Measurements from ENCODE around the gene CACNB2.
"Not testable (repeated sequence)": the region's sequence is repeated elsewhere in the genome, so short reads cannot be mapped to it uniquely, and the experiment has no call there.

CACNB2 gene

DNA sequence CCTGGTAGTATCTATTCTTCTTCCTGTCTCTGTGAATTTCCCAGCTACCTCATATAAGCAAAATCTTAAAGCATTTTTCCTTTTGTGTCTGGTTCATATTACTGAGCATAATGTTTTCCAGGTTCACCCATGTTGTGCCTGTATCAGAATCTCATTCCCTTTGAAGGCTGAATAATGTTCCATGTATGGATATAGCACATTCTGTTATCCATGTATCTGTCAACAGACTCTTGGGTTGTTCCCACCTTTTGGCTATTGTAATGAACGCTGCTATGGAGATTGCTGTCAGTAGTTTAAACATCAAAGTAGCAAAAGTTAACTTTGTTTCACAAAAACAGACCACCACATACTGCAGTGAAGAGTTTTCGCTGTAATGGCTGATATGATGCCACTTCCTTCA is 411.2 kb downstream of the CACNB2 start:
- no peak for DNase-seq (ENCODE audit: insufficient read length)
- no peak for FAIRE-seq
- TF ChIP-seq POLR2A (IDR thresholded peaks at IDR 0.05; ENCODE audit: low read depth, low read length) (no peak), POLR2AphosphoS5 (IDR thresholded peaks at IDR 0.05; ENCODE audit: low read depth, low read length) (no peak), TAF1 (IDR thresholded peaks at IDR 0.05; ENCODE audit: borderline replicate concordance, low read depth, low read length) (no peak)

DNA sequence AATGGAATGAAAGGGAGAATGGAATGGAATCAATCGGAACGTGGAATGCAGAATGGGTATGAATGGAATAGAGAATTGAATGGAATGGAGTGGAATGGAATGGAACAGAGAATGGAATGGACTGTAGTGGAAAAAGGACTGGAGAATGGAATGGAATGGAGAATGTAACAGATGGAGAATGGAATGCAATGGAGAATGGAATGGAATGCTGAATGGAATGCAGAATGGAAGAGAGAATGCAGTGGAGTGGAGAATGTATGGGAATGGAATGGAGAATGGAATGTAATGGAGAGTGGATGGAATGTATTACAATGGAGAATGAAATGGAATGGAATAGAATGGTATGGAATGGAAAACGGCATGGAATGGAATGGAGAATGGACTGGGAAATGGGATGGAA is 414.3 kb downstream of the CACNB2 start:
- TF ChIP-seq POLR2A (IDR thresholded peaks at IDR 0.05; ENCODE audit: low read depth, low read length) (no peak), POLR2AphosphoS5 (IDR thresholded peaks at IDR 0.05; ENCODE audit: low read depth, low read length) (no peak), TAF1 (IDR thresholded peaks at IDR 0.05; ENCODE audit: borderline replicate concordance, low read depth, low read length) (no peak)
- FAIRE-seq: no peak
- DNase-seq (ENCODE audit: insufficient read length): no peak

DNA sequence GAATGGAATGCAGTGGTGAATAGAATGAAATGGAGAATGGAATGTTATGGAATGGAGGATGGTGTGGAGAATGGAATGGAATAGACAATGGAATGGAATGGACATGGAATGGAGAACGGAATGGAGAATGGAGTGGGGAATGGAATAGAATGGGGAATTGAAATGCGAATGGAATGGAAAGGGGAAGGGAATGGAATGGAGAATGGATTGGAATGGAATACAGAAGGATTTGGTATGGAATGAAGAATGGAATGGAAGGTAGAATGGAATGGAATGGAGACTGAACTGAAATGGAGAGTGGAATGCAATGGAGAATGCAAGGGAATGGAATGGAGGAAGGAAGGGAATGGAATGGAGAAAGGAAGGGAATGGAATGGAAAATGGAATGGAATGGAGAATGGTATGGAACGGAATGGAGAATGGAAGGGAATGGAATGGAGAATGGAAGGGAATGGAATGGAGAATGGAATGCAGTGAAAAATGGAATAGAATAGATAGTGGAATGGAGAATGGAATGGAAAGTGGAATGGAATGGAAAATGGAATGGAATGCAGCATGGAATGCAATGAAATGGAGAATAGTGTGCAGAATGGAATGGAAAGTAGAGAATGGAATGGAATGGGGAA is 416.4 kb downstream of the CACNB2 start:
- TF ChIP-seq POLR2AphosphoS5 (IDR thresholded peaks at IDR 0.05; ENCODE audit: low read depth, low read length) (no peak), TAF1 (IDR thresholded peaks at IDR 0.05; ENCODE audit: borderline replicate concordance, low read depth, low read length) (no peak), POLR2A (IDR thresholded peaks at IDR 0.05; ENCODE audit: low read depth, low read length) (no peak)
- no peak for FAIRE-seq

DNA sequence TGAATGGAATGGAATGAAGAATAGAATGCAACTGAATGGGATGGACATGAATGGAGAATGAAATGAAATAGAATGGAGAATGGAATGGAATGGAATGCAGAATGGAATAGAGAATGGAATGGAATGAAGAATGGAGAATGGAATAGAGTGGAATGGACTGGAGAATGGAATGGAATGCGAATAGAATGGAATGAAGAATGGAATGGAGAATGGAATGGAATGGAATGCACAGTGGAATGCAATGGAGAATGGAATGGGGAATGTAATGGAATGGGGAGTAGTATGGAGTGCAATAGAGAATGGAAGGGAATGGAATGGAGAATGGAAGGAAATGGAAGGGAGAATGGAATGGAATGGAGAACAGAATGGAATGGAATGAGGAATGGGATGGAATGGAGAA is 417.7 kb downstream of the CACNB2 start:
- TF ChIP-seq TAF1 (IDR thresholded peaks at IDR 0.05; ENCODE audit: borderline replicate concordance, low read depth, low read length) (no peak), POLR2AphosphoS5 (IDR thresholded peaks at IDR 0.05; ENCODE audit: low read depth, low read length) (no peak), POLR2A (IDR thresholded peaks at IDR 0.05; ENCODE audit: low read depth, low read length) (no peak)
- FAIRE-seq (no peak), DNase-seq (ENCODE audit: insufficient read length) (no peak)

More for the DNA sequence above, 416.4 kb downstream of the CACNB2 start:
- no peak for DNase-seq (ENCODE audit: insufficient read length)

DNA sequence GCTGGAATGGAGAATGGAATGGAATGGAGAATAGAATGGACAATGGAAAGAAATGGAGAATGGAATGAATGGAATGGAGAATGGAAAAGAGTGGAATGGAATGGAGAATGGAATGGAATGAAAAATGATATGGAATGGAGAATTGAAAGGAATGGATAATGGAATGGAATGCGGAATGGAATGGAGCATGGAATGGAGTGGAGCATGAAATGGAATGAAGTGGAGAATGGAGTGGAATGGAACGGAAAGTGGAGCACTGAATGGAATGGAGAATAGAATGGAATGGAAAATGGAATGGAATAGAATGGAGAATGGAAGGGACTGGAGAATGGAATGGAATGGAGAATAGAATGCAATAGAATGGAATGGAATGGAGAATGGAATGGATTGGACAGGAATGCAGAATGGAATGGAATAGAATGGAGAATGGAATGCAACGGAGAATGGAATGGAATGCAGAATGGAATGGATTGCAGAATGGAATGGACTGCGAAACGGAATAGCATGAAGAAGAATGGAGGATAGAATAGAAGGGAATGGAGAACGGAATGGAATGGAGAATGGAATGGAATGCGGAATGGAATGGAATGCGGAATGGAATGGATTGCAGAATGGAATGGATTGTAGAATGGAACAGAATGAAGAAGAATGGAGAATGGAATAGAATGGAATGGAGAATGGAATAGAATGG is 421.8 kb downstream of the CACNB2 start:
- FAIRE-seq (no peak), DNase-seq (ENCODE audit: insufficient read length) (no peak)
- TF ChIP-seq TAF1 (IDR thresholded peaks at IDR 0.05; ENCODE audit: borderline replicate concordance, low read depth, low read length): no peak
- no peak for TF ChIP-seq POLR2AphosphoS5 (IDR thresholded peaks at IDR 0.05; ENCODE audit: low read depth, low read length)
- TF ChIP-seq POLR2A (IDR thresholded peaks at IDR 0.05; ENCODE audit: low read depth, low read length): no peak

DNA sequence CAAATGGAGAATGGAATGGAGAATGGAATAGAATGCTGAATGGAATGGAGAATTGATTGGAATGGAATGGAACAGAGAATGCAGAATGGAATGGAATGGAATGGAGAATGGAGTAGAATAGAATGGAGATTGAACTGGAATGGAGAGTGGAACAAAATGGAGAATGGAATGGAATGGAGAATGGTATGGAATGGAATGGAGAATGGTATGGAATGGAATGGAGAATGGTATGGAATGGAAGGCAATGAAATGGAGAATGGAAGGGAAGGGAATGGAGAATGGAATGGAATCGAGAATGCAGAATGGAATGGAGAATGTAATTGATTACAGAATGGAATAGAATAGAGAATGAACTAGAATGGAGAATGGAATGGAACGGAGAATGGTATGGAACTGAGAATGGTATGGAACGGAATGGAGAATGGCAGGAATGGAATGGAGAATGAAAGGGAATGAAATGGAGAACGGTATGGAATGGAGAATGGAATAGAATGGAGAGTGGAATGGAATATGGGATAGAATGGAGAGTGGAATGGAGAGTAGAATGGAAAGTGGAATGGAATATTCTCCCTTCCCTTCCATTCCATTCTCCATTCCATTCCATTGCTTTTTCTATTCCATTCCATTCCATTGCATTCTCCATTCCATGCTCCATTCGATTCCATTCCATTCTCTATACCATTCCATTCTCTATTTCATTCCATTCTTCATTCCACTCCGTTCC is 422.9 kb downstream of the CACNB2 start:
- TF ChIP-seq TAF1 (IDR thresholded peaks at IDR 0.05; ENCODE audit: borderline replicate concordance, low read depth, low read length) (no peak), POLR2A (IDR thresholded peaks at IDR 0.05; ENCODE audit: low read depth, low read length) (no peak), POLR2AphosphoS5 (IDR thresholded peaks at IDR 0.05; ENCODE audit: low read depth, low read length) (no peak)
- no peak for FAIRE-seq
- no peak for DNase-seq (ENCODE audit: insufficient read length)

DNA sequence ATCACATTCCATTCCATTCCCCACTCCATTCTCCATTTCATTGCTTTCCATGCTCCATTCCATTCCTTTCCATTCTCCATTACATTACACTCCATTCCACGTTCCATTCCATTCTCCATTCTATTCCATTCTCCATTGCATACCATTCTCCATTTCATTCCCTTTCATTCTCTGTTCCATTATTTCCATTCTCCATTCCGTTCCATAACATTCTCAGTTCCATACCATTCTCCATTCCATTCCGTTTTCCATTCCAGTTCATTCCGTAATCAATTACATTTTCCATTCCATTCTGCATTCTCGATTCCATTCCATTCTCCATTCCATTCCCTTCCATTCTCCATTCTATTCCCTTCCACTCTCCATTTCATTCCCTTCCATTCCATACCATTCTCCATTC is 424.8 kb downstream of the CACNB2 start:
- TF ChIP-seq POLR2A (IDR thresholded peaks at IDR 0.05; ENCODE audit: low read depth, low read length) (no peak), TAF1 (IDR thresholded peaks at IDR 0.05; ENCODE audit: borderline replicate concordance, low read depth, low read length) (no peak), POLR2AphosphoS5 (IDR thresholded peaks at IDR 0.05; ENCODE audit: low read depth, low read length) (no peak)
- no peak for DNase-seq (ENCODE audit: insufficient read length)

DNA sequence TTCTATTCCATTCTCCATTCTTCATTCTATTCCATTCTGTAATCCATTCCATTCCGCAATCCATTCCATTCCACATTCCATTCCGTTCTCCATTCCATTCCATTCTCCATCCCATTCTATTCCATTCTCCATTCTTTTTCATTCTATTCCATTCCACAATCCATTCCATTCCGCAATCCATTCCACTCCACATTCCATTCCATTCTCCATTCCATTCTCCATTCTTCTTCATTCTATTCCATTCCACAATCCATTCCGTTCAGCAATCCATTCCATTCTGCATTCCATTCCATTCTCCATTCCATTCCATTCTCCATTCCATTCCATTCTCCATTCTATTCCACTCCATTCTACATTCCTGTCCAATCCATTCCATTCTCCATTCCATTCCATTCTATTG is 426.0 kb downstream of the CACNB2 start:
- FAIRE-seq (no peak), DNase-seq (ENCODE audit: insufficient read length) (no peak)
- TF ChIP-seq POLR2A (IDR thresholded peaks at IDR 0.05; ENCODE audit: low read depth, low read length) (no peak), POLR2AphosphoS5 (IDR thresholded peaks at IDR 0.05; ENCODE audit: low read depth, low read length) (no peak), TAF1 (IDR thresholded peaks at IDR 0.05; ENCODE audit: borderline replicate concordance, low read depth, low read length) (no peak)

More for the DNA sequence above, 424.8 kb downstream of the CACNB2 start:
- FAIRE-seq: no peak

DNA sequence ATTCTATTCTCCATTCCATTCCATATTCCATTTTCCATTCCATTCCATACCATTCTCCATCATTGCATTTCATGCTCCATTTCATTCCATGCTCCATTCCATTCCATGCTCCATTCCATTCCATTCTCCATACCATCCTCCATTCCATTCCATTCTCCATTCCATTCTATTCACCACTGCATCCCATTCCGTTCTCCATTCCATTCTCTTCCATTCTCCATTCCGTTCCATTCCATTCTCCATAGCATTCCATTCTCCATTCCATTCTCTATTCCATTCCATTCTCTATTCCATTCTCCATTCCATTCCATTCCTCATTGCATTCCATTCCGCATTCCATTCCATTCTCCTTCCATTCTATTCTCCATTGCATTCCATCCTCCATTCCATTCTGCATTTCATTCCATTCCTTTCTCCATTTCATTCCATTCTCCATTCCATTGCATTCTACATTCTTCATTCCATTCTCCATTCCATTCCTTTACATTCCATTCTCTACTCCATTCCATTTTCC is 427.2 kb downstream of the CACNB2 start:
- DNase-seq (ENCODE audit: insufficient read length) (no peak), FAIRE-seq (no peak)
- TF ChIP-seq POLR2AphosphoS5 (IDR thresholded peaks at IDR 0.05; ENCODE audit: low read depth, low read length) (no peak), TAF1 (IDR thresholded peaks at IDR 0.05; ENCODE audit: borderline replicate concordance, low read depth, low read length) (no peak), POLR2A (IDR thresholded peaks at IDR 0.05; ENCODE audit: low read depth, low read length) (no peak)

DNA sequence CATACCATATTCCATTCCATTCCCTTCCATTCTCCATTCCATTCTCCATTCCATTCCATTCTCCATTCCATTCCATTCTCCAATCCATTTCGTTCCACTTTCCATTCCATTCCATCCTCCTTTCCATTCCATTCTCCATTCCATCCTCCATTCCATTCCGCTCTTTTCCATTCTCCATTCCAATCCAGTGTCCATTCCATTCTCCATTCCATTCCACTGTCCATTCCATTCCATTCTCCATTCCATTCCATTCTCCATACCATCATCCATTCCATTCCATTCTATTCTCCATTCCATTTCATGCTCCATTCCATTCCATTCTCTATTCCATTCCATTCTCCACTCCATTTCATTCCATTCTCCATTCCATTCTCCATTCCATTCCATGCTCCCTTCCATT is 430.2 kb downstream of the CACNB2 start:
- FAIRE-seq: not testable (repeated sequence)

DNA sequence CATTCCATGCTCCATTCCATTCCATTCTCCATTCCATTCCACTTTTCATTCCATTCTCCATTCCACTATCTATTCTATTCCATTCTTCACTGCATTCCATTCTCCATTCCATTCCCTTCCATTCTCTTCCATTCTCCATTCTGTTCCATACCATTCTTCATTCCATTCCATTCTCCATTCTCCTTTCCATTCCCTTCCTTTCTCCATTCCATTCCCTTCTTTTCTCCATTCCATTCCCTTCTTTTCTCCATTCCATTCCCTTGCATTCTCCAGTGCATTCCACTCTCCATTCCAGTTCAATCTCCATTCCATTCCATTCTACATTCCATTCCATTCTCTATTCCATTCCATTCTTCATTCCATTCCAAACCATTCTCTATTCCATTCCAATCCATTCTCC is 430.9 kb downstream of the CACNB2 start:
- DNase-seq (ENCODE audit: insufficient read length) (no peak), FAIRE-seq (no peak)
- TF ChIP-seq TAF1 (IDR thresholded peaks at IDR 0.05; ENCODE audit: borderline replicate concordance, low read depth, low read length) (no peak), POLR2A (IDR thresholded peaks at IDR 0.05; ENCODE audit: low read depth, low read length) (no peak), POLR2AphosphoS5 (IDR thresholded peaks at IDR 0.05; ENCODE audit: low read depth, low read length) (no peak)

More for the DNA sequence above, 430.2 kb downstream of the CACNB2 start:
- DNase-seq (ENCODE audit: insufficient read length): not testable (repeated sequence)
